GM10266 (cell line): ENCODE data around the gene LGALSL.

Source experiments
- DNase-seq: peaks from one replicate; pipeline ENCODE4 v3.0.0; 2012; ENCODE audit errors: extremely low spot score
- CTCF ChIP-seq: IDR thresholded peaks from 2 replicates; pipeline ENCODE4 v1.5.1; 2012; ENCODE audit warnings: mild to moderate bottlenecking, low read depth; ENCODE audit not compliant: control insufficient read depth, insufficient read depth; ENCODE audit errors: missing control alignments

LGALSL gene

GRCh38 chr2:64453770-64454385, at the start of gene LGALSL:
TSS of gene LGALSL (plus strand) at chr2:64454162. CDS start at chr2:64454546, 384 bp downstream.
- TF ChIP-seq CTCF: no peak
- peak; percentile 93 for DNase-seq

GRCh38 chr2:64404743-64405142, 49.2 kb upstream of the LGALSL start:
- no peak for TF ChIP-seq CTCF
- DNase-seq: no peak

- no peak for TF ChIP-seq CTCF
- DNase-seq: no peak
These were observed 48.2 kb upstream of the LGALSL start for GRCh38 chr2:64405581-64406406.

- DNase-seq: no peak
- TF ChIP-seq CTCF: no peak
These were observed 47.6 kb upstream of the LGALSL start for GRCh38 chr2:64406407-64406774.

- TF ChIP-seq CTCF: no peak
- no peak for DNase-seq
These were observed 45.9 kb upstream of the LGALSL start for GRCh38 chr2:64408031-64408430.

GRCh38 chr2:64410671-64411070, 43.3 kb upstream of the LGALSL start:
- no peak for DNase-seq

More at GRCh38 chr2:64410671-64411070, 43.3 kb upstream of the LGALSL start:
- TF ChIP-seq CTCF: no peak
